Measurements from ENCODE around the gene YES1. TPM values are rescaled to one million over a fixed set of nuclear protein-coding genes. Genes with fewer than 3 reads are reported as not detected.

Gene YES1
- total RNA-seq, 1 donor from 2014 or later = 18.4 TPM

DNA sequence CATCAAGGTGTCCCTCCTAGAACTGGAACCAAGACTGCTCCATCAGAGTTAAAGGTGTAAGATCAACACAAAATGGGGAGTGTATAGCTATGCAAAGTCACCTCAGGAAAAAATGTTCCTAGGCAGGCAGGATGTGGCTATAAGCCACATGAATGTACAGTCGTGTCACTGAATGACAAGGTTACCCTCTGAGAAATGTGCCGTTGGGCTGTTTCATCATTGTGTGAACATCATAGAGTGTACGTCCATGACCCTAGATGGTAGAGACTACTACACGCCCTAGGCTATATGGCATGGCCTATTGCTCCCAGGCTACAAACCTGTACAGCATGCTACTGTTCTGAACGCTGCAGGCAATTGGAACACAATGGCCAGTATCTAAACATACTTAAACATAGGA, 130.1 kb downstream of the YES1 start:
- H3K27ac Mint-ChIP-seq = peak overlapping the region; percentile 90
- peaks cover 29% of the 10 kb centered on the region for H3K4me1 Mint-ChIP-seq (ENCODE audit: low read depth)
- intact Hi-C loops (cut with micrococcal nuclease) = loop anchor here (1.0 to 2.0 kb wide), 4 partner anchors 15 to 37 kb away; no protein-coding TSS in a partner anchor
- H3K36me3 Mint-ChIP-seq (ENCODE audit: low read depth) = peaks cover 79% of the 10 kb centered on the region
- no peaks in the 10 kb centered on the region for H3K9me3 Mint-ChIP-seq
- peak overlapping the region; percentile 9 for H3K4me3 Mint-ChIP-seq (ENCODE audit: low read depth)
- DNase-seq (ENCODE audit: low spot score) = peak; percentile 72
- H3K27me3 Mint-ChIP-seq (ENCODE audit: low read depth) = no peaks in the 10 kb centered on the region

DNA sequence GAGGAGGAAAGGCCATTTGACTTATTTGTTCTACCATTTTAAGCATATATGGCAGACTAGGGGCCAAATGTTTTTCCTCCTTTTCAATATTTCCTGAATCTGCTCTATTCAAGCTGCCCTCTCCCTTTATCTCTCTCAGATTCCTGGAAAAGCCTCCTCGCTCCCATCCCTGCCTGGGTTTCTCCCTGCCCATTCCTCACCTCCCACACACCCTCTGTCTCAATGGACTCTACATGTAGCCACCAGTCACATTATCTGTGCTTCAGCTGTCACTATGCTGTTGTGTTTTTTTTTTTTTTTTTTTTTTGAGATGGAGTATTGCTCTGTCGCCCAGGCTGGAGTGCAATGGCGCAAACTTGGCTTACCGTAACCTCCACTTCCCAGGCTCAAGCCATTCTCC, 131.7 kb downstream of the YES1 start:
- intact Hi-C loops (cut with micrococcal nuclease) = no loop called here
- Mint-ChIP-seq H3K4me1 (ENCODE audit: low read depth) (peaks cover 34% of the 10 kb centered on the region), H3K4me3 (ENCODE audit: low read depth) (no peak overlapping the region), H3K36me3 (ENCODE audit: low read depth) (peaks cover 82% of the 10 kb centered on the region), H3K9me3 (no peaks in the 10 kb centered on the region), H3K27me3 (ENCODE audit: low read depth) (no peaks in the 10 kb centered on the region), H3K27ac (peak overlapping the region; percentile 57)
- no peak for DNase-seq (ENCODE audit: low spot score)

DNA sequence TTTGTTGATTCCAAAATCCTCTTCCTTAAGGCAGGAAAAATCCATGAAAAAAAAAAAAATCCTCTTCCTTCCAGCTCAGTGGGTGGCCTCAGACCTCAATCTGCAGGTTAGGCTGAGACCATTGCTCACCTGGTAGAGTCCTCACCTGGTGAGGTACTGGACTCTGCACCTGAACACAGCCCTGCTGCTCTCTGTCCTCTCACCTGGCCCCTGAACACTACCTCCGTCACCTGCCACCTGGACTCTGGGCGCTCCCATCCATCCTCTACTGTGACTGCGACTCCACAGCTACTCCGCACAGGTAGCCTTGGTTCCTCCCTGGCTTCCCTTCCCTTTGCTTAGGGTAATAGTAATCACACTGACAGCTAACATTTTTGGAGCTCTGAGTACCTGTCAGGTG, 132.5 kb downstream of the YES1 start:
- no peaks in the 10 kb centered on the region for H3K9me3 Mint-ChIP-seq
- peaks cover 82% of the 10 kb centered on the region for H3K36me3 Mint-ChIP-seq (ENCODE audit: low read depth)
- intact Hi-C loops (cut with micrococcal nuclease) = no loop called here

DNA sequence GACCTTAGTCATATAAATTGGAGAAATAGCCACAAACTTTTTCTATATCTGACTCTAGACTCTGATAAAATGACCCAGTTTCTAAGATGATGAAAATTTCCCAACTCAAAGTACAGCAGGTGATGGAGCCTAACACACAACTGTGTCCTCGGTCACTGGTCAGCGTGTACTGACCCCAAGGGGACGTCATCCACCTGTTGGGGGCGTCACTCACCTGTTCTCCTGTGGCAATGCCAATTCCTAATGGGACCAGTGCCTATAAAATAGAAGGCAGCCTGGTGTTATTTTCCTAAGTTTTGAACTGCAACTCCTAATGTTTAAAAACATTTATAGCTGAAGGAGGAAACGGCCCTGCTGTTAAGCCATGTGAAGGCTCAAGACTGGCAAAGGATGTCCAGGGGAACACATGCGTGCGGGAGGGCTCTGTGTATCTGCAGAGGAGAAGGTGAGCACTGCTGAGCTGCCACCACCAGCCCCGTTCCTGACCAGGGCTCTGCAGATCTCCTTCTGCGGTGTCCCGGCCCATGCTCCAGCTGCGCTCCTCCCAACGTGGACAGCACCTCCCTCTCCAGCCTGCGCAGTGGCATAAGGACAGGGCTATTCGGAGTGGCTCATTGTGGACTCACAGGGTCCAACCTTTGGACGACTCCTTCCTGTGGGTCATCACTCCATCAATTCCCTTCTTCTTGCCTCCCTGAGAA, 133.4 kb downstream of the YES1 start:
- H3K4me1 Mint-ChIP-seq (ENCODE audit: low read depth) = peaks cover 34% of the 10 kb centered on the region
- no peak for DNase-seq (ENCODE audit: low spot score)
- intact Hi-C loops (cut with micrococcal nuclease) = no loop called here
- H3K9me3 Mint-ChIP-seq = no peaks in the 10 kb centered on the region
- peaks cover 81% of the 10 kb centered on the region for H3K36me3 Mint-ChIP-seq (ENCODE audit: low read depth)
- H3K27ac Mint-ChIP-seq = no peak overlapping the region
- H3K27me3 Mint-ChIP-seq (ENCODE audit: low read depth) = no peaks in the 10 kb centered on the region
- H3K4me3 Mint-ChIP-seq (ENCODE audit: low read depth) = no peak overlapping the region

More for the DNA sequence above, 132.5 kb downstream of the YES1 start:
- H3K27me3 Mint-ChIP-seq (ENCODE audit: low read depth) = no peaks in the 10 kb centered on the region
- H3K4me3 Mint-ChIP-seq (ENCODE audit: low read depth) = no peak overlapping the region
- peaks cover 34% of the 10 kb centered on the region for H3K4me1 Mint-ChIP-seq (ENCODE audit: low read depth)
- no peak for DNase-seq (ENCODE audit: low spot score)
- H3K27ac Mint-ChIP-seq = peak overlapping the region; percentile 46

DNA sequence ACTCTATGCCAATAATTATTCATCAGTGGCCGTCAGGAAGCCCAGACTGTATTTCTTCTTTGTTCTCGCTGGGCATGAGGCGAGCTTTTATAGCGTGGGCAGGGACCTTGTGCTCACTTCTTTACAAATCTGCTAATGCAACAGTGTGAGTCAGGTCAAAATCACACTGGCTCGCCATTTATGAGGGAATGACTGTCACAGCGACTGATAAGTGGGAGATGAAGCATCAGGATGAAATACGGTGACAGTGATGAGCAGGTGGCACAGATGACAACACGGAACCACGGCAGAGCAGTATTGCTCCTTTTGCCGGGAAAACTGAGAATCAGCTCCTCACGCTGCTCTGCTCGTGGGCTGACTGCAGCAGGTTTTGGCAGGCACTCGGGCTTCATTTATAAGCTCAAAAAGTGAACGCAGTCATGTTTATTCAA, 134.1 kb downstream of the YES1 start:
- Mint-ChIP-seq H3K27ac (no peak overlapping the region), H3K4me3 (ENCODE audit: low read depth) (no peak overlapping the region), H3K36me3 (ENCODE audit: low read depth) (peaks cover 76% of the 10 kb centered on the region), H3K9me3 (no peaks in the 10 kb centered on the region), H3K4me1 (ENCODE audit: low read depth) (peaks cover 31% of the 10 kb centered on the region), H3K27me3 (ENCODE audit: low read depth) (no peaks in the 10 kb centered on the region)
- DNase-seq (ENCODE audit: low spot score) = no peak
- intact Hi-C loops (cut with micrococcal nuclease) = no loop called here

DNA sequence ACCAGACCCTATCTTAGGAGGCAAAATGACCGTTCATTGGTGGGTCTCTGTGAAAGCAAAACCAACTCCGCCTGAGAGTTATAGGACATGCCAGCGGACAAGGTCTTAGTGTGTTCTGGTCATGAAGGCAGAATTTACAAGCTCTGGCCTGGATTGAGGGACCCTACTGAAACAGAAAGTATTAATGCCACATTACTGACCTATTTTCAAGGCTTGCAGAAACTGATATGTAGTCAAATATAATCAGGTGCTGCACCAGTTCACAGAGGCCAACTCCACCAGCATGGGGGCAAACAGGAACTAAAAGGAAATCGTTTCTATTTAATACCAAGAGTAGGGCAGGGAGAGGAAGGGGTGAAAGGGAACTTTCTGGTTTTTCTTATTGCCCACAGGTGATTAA, 134.9 kb downstream of the YES1 start:
- Mint-ChIP-seq H3K36me3 (ENCODE audit: low read depth) (peaks cover 78% of the 10 kb centered on the region), H3K4me1 (ENCODE audit: low read depth) (peaks cover 26% of the 10 kb centered on the region), H3K27ac (peak overlapping the region; percentile 33), H3K4me3 (ENCODE audit: low read depth) (no peak overlapping the region), H3K9me3 (no peaks in the 10 kb centered on the region), H3K27me3 (ENCODE audit: low read depth) (no peaks in the 10 kb centered on the region)
- intact Hi-C loops (cut with micrococcal nuclease) = no loop called here
- no peak for DNase-seq (ENCODE audit: low spot score)

DNA sequence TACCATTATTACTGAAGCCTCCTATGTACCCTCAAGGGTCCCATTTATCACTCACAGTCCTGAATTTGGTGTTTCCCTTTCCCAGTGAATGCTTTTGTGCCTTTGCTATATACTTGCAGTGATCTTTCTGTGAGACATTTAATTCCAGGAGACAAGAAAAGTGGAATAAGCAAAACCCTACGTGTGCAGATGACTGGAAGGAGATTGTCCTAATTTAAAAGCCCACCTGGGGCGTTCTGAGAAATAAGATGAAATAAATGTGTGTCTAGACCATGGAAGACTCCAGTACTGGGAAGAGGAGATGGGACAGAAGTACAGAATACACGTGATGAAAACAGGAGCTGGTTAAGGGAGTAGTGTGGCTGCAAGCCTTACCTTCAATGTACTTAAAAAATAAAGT, 135.3 kb downstream of the YES1 start:
- no peak overlapping the region for H3K27ac Mint-ChIP-seq
- intact Hi-C loops (cut with micrococcal nuclease) = no loop called here
- peaks cover 76% of the 10 kb centered on the region for H3K36me3 Mint-ChIP-seq (ENCODE audit: low read depth)

DNA sequence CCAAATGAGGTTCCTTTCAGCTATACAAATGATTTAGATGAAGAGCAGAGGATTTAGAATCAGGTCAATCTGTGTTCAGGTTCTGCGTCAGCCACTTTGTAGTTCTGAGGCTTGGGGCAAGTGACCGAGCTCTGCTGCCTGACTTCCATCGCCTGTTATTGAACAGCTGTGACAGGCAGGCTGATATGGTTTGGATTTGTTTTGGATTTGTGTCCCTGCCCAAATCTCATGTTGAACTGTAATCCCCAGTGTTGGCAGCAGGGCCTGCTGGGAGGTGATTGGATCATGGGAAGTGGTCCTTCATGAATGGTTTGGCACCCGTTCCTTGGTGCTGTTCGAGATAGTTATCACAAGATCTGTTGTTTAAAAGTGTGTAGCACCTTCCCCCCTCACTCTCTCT, 136.0 kb downstream of the YES1 start:
- H3K27ac Mint-ChIP-seq = peak overlapping the region; percentile 18
- no peak overlapping the region for H3K4me3 Mint-ChIP-seq (ENCODE audit: low read depth)
- no peaks in the 10 kb centered on the region for H3K27me3 Mint-ChIP-seq (ENCODE audit: low read depth)
- no peak for DNase-seq (ENCODE audit: low spot score)
- H3K36me3 Mint-ChIP-seq (ENCODE audit: low read depth) = peaks cover 77% of the 10 kb centered on the region
- intact Hi-C loops (cut with micrococcal nuclease) = no loop called here
- peaks cover 17% of the 10 kb centered on the region for H3K4me1 Mint-ChIP-seq (ENCODE audit: low read depth)
- no peaks in the 10 kb centered on the region for H3K9me3 Mint-ChIP-seq

More for the DNA sequence above, 135.3 kb downstream of the YES1 start:
- Mint-ChIP-seq H3K4me3 (ENCODE audit: low read depth) (no peak overlapping the region), H3K4me1 (ENCODE audit: low read depth) (peaks cover 22% of the 10 kb centered on the region), H3K9me3 (no peaks in the 10 kb centered on the region), H3K27me3 (ENCODE audit: low read depth) (no peaks in the 10 kb centered on the region)
- no peak for DNase-seq (ENCODE audit: low spot score)

DNA sequence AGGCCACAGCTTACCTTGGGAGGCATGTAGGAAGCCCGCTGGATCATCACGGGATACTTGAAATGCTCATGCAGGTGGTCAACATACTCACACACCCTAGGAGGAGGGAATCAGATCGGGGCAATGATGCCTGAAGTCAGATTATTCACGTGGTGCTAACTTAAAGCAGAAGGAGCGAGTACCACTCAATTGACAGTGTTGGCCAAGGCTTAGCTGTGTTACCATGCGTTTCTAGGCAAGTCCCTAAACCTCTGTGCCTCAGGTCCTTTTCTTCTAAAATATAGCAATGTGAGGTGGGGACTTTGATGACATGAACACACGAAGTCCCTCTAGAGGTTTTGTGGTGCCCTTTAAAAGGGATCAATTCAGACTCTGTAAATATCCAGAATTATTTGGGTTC, 136.7 kb downstream of the YES1 start:
- Mint-ChIP-seq H3K9me3 (no peaks in the 10 kb centered on the region), H3K27me3 (ENCODE audit: low read depth) (no peaks in the 10 kb centered on the region), H3K4me1 (ENCODE audit: low read depth) (peaks cover 19% of the 10 kb centered on the region), H3K27ac (peak overlapping the region; percentile 52), H3K4me3 (ENCODE audit: low read depth) (no peak overlapping the region), H3K36me3 (ENCODE audit: low read depth) (peaks cover 77% of the 10 kb centered on the region)
- intact Hi-C loops (cut with micrococcal nuclease) = no loop called here
- no peak for DNase-seq (ENCODE audit: low spot score)

DNA sequence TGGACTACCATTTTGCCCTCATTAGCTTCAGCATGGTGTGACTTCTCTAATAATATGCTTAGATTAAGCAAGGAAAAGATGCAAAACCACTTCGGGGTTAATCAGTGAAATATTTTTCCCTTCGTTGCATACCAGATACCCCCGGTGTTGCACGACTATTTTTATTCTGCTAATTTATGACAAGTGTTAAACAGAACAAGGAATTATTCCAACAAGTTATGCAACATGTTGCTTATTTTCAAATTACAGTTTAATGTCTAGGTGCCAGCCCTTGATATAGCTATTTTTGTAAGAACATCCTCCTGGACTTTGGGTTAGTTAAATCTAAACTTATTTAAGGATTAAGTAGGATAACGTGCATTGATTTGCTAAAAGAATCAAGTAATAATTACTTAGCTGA, 138.3 kb downstream of the YES1 start:
- H3K27me3 Mint-ChIP-seq (ENCODE audit: low read depth) = no peaks in the 10 kb centered on the region
- DNase-seq (ENCODE audit: low spot score) = no peak
- peaks cover 80% of the 10 kb centered on the region for H3K36me3 Mint-ChIP-seq (ENCODE audit: low read depth)
- H3K27ac Mint-ChIP-seq = no peak overlapping the region
- peaks cover 17% of the 10 kb centered on the region for H3K4me1 Mint-ChIP-seq (ENCODE audit: low read depth)
- no peak overlapping the region for H3K4me3 Mint-ChIP-seq (ENCODE audit: low read depth)
- H3K9me3 Mint-ChIP-seq = no peaks in the 10 kb centered on the region
- intact Hi-C loops (cut with micrococcal nuclease) = no loop called here

DNA sequence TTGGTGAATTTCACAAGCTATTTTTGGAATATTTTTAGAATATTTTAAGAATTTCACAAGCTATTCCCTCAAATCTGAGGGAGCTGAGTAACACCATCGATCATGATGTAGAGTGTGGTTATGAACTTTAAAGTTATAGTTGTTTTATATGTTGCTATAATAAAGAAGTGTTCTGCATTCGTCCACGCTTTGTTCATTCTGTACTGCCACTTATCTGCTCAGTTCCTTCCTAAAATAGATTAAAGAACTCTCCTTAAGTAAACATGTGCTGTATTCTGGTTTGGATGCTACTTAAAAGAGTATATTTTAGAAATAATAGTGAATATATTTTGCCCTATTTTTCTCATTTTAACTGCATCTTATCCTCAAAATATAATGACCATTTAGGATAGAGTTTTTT, 138.7 kb downstream of the YES1 start:
- no peak for DNase-seq (ENCODE audit: low spot score)
- no peak overlapping the region for H3K4me3 Mint-ChIP-seq (ENCODE audit: low read depth)
- H3K9me3 Mint-ChIP-seq = no peaks in the 10 kb centered on the region
- no peaks in the 10 kb centered on the region for H3K27me3 Mint-ChIP-seq (ENCODE audit: low read depth)
- intact Hi-C loops (cut with micrococcal nuclease) = no loop called here
- no peak overlapping the region for H3K27ac Mint-ChIP-seq
- peaks cover 82% of the 10 kb centered on the region for H3K36me3 Mint-ChIP-seq (ENCODE audit: low read depth)
- H3K4me1 Mint-ChIP-seq (ENCODE audit: low read depth) = peaks cover 19% of the 10 kb centered on the region
